GM18499 (cell line): Measurements from ENCODE around the gene UBE4B.
"Not testable (repeated sequence)": the region's sequence is repeated elsewhere in the genome, so short reads cannot be mapped to it uniquely, and the experiment has no call there.

ENCODE experiments used
- ATAC-seq: cut with Tn5 transposase; IDR thresholded peaks from one replicate; pipeline ENCODE4 v1.9.1; 2021; ENCODE audit warnings: moderate number of reproducible peaks; ENCODE audit not compliant: insufficient read depth, unreplicated experiment

Gene UBE4B

DNA sequence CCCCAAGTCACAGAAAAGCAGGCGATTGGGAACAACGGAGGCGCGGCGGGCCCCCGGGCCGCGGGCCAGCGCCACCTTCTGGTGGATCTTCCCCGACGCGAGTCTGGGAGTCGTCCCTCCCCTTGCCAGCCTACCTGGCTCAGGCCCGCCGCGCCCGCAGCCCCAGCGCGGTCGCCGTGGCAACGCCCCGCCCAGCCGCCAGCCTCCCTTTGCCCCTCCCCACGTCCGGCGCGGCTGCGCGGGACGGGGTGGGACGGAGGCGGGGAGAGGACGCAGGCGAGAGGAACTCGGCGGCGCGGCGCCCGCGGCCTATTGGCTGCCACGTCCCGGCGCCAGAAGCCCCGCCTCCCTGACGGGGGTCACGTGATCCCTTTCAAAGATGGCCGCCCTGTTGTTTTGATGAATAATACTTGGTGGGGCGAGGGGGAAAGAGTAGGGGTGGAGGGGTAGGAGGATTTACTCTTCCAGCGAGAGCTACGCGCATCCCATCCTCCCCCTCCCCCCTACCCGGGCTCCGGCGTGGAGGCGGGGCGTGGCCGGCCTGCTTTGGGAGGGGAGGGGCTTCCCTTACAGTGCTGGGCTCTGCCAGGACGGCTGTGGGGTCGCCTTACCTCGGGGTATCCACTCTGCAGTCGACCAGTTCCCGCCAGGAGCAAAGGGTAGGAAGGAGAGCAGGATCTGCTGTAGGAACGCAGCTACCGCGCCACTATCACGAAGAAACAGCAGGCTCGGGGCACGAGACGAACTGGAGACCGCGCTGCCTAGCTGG, at the start of gene UBE4B:
UBE4B (plus strand) TSS at position 369 of the 769 bp plus-strand sequence. CDS start 713 bp downstream, outside the sequence.
- ATAC-seq, result peak; percentile 72

- no peak for ATAC-seq
Observed at GRCh38 chr1:9984253-9984652, 48.5 kb upstream of the UBE4B start.

GRCh38 chr1:9985001-9985400, 47.8 kb upstream of the UBE4B start:
- no peak for ATAC-seq

- ATAC-seq, result no peak
Observed at GRCh38 chr1:9989773-9990172, 43.0 kb upstream of the UBE4B start.

- ATAC-seq, result no peak
Observed at GRCh38 chr1:9990944-9991343, 41.8 kb upstream of the UBE4B start.

- no peak for ATAC-seq
Observed at GRCh38 chr1:9992910-9993309, 39.8 kb upstream of the UBE4B start.

GRCh38 chr1:9993561-9994075, 39.1 kb upstream of the UBE4B start:
- ATAC-seq, result no peak

DNA sequence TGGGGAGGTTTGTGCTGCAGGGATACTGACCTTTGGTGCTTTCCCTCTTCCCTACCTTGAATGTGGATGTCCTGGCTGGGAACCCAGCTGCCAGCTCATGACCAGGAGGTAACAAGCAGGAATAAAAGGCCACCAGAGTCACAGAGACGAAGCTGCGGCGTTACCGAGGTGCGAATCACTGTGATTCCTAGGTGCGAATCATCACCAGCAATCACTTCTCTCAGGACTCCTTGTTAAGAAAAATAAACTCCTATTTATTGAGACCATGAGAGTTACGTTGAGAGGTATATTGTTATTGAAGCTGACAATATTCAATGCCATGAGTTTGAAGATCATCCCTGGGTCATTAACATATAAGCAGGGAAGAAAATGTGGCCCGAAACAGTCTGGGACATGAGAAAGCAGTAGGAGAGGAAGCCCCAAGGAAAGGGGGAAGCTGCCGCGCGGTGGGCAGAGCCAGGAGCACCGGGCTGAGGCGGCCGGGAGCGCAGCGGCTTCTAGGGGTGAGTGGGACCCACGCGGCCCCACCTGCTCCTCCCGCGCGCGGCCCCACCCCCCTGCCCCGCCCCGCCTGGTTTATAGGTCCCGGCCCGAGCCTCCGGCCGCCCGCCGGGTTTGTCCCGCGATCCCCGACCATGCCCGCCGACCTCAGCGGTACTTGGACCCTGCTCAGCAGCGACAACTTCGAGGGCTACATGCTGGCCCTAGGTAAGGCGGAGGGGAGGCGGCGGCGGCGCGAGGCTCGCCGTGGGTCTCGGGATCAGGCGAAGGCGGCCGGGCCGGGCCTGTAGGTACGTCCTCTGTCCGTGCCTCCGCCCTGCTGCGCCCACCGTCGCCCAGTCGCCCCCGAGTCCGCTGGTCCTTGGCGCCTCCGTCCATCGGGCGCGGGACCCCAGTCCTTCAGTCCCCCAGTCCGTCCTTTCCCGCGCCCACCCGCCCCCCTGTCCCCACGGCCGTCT, 35.9 kb upstream of the UBE4B start, which contains the start of gene RBP7:
RBP7 (plus strand) TSS at position 605 of the 959 bp plus-strand sequence; CDS start at position 636, 31 bp downstream.
- no peak for ATAC-seq

DNA sequence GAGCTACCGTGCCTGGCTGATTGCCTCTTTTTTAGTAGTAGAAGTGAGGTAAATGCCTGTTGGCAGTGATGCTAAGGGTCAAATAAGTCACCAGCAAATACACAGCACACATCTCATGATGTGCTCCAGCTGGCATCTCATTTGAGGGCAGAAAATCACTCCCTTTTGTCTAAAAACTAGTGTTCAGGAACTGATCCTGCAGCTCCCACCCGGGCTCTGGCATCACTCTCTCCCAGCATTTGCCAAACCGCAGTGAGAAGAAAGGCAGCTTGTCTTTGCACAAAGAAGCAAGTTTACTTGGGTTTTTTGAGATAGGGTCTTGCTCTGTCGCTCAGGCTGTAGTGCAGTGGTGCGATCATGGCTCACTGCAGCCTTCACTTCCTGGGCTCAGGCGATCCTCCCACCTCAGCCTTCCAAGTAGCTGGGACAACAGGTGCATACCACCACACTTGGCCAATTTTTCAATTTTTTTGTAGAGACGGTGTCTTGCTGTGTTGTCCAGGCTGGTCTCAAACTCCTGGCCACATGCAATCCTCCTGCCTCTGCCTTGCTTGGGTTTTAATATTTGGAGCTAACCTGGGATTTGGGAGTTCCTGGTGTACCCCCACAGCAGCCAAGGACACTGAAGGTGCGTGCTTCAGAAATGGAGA, 31.6 kb upstream of the UBE4B start:
- no peak for ATAC-seq

GRCh38 chr1:10005248-10005647, 27.5 kb upstream of the UBE4B start:
- ATAC-seq, result not testable (repeated sequence)

- ATAC-seq, result no peak
Observed at GRCh38 chr1:10007169-10007568, 25.6 kb upstream of the UBE4B start.

DNA sequence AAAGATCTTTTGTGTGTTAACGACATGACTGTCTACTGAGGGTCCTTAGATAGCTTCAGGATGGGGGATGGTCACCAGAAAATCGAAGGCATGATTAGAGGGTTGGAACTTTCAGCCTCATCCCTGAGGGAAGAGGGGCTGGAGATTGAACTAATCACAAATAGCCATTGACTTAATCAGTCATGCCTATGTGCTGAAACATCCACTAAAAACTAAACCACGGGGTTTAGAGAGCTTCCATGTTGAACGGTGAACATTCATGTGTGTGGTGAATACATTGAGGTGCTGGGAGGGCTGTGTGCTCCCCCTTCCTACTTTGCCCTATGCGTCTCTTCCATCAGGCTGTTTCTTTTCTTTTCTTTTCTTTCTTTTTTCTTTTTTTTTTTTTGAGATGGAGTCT, 18.7 kb upstream of the UBE4B start:
- no peak for ATAC-seq

- ATAC-seq, result no peak
Observed at GRCh38 chr1:10019561-10019960, 13.2 kb upstream of the UBE4B start.

DNA sequence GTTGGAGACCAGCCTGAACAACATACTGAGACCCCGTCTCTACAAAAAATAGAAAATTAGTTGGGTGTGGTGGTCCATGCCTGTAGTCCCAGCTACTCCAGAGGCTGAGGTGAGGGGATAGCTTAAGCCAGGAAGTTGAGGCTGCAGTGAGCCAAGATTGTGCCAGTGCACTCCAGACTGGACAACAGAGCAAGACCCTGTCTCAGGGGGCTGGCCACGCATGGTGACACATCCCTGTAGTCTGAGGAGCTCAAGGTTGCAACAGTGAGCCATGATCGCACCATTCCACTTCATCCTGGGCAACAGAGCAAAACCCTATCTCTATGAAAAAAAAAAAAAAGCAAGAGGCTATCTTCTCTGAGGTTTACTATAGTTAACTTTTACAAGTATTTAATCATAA, 12.7 kb upstream of the UBE4B start:
- no peak for ATAC-seq

DNA sequence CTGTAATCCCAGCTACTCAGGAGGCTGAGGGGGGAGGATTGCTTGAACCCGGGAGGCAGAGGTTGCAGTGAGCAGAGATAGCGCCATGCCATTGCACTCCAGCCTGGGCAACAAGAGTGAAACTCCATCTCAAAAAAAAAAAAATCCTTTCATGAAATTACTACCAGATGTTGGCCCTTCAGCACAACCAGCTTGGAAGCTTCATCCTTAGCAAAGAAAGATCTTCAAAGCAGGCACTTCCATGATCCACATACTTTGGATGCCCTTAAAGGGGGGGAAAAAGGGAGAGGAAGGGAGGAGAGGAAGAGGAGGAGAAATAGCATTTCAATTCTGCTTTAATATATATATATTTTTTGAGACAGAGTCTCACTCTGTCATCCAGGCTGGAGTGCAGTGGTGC, 12.1 kb upstream of the UBE4B start:
- not testable (repeated sequence) for ATAC-seq

DNA sequence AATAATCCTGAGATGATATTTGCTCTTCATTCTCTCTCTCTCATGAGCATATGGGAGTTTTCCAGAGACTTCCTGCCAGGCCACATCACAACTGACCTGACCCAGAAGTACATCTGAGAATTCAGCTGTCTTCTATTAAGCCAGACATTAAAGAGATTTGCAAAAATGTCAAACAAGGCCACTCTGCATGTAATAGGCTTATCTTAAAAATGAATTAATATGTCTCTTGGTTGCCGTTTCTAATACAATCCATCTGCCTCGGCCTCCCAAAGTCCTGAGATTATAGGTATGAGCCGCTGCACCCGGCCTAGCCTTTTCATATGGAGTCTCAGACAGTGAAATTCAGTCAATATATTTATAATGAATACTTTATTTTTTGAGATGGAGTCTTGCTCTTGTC, 10.8 kb upstream of the UBE4B start:
- not testable (repeated sequence) for ATAC-seq

- ATAC-seq, result no peak
Observed at GRCh38 chr1:10022656-10023055, 10.1 kb upstream of the UBE4B start.

DNA sequence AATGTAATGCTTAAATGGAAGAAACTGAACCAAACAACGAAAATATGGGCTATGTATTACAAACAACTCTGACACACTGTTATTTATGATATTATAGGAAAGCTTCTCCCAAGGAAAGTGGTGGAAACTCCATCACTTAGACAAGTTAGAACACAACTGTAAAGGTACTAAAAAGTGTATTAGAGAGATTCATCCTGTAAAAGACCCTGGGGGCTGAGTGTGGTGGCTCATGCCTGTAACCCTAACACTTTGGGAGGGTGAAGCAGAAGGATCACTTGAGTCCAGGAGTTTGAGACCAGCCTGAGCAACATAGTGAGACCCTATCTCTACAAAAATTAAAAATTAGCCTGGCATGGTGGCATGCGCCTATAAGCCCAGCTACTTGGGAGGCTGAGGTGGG, 7.4 kb upstream of the UBE4B start:
- ATAC-seq, result no peak

GRCh38 chr1:10027027-10027426, 5.7 kb upstream of the UBE4B start:
- no peak for ATAC-seq

DNA sequence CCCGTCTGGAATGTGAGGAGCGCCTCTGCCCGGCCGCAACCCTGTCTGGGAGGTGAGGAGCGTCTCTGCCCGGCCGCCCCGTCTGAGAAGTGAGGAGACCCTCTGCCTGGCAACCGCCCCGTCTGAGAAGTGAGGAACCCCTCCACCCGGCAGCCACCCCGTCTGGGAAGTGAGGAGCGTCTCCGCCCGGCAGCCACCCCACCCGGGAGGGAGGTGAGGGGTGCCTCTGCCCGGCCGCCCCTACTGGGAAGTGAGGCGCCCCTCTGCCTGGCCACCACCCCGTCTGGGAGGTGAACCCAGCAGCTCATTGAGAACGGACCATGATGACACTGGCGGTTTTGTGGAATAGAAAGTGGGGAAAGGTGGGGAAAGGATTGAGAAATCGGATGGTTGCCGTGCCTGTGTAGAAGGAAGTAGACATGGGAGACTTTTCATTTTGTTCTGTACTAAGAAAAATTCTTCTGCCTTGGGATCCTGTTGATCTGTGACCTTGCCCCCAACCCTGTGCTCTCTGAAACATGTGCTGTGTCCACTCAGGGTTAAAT, 3.7 kb upstream of the UBE4B start:
- ATAC-seq, result not testable (repeated sequence)
